ENCODE results near the gene AKNA. TPM values are rescaled to one million over a fixed set of nuclear protein-coding genes. Genes with fewer than 3 reads are reported as not detected.

The AKNA gene
- total RNA-seq, 1 donor from 2014 or later: 14.0 TPM

- no peak for TF ChIP-seq CTCF (conservative IDR thresholded peaks at IDR 0.05)
- H3K36me3 Mint-ChIP-seq: peaks cover 7% of the 10 kb centered on the region
- H3K4me1 Mint-ChIP-seq (ENCODE audit: unreplicated experiment): peaks cover 37% of the 10 kb centered on the region
- peak; percentile 69 for DNase-seq (ENCODE audit: extremely low spot score, unreplicated experiment)
- no peaks in the 10 kb centered on the region for H3K27me3 Mint-ChIP-seq
- H3K9me3 Mint-ChIP-seq: no peaks in the 10 kb centered on the region
- no peak overlapping the region for H3K27ac Mint-ChIP-seq
- peak overlapping the region; percentile 51 for H3K4me3 Mint-ChIP-seq
Observed at GRCh38 chr9:114285166-114285867, 102.5 kb downstream of the AKNA start.

GRCh38 chr9:114284316-114285060 is 103.3 kb downstream of the AKNA start:
- no peak for DNase-seq (ENCODE audit: extremely low spot score, unreplicated experiment)
- Mint-ChIP-seq H3K4me1 (ENCODE audit: unreplicated experiment) (peaks cover 37% of the 10 kb centered on the region), H3K36me3 (peaks cover 7% of the 10 kb centered on the region), H3K27ac (no peak overlapping the region), H3K4me3 (no peak overlapping the region), H3K27me3 (no peaks in the 10 kb centered on the region), H3K9me3 (no peaks in the 10 kb centered on the region)
- no peak for TF ChIP-seq CTCF (conservative IDR thresholded peaks at IDR 0.05)

Other genes with a start within 250 kb of the AKNA start
- 29.5 and 65.1 TPM in 2 replicates for gene COL27A1, start 232.4 kb downstream of the AKNA start, total RNA-seq (ENCODE audit: low replicate concordance)
- gene ORM1, start 64.9 kb downstream of the AKNA start, total RNA-seq (ENCODE audit: low replicate concordance): 0.65 and 1.6 TPM in 2 replicates
- gene ORM2, start 58.1 kb downstream of the AKNA start, total RNA-seq (ENCODE audit: low replicate concordance): not detected in 2 replicates
- 12.2 and 13.3 TPM in 2 replicates for gene WHRN, start 117.5 kb upstream of the AKNA start, total RNA-seq (ENCODE audit: low replicate concordance)
- 110 and 147 TPM in 2 replicates for gene ATP6V1G1, start 199.8 kb upstream of the AKNA start, total RNA-seq (ENCODE audit: low replicate concordance)
- gene TMEM268, start 223.3 kb upstream of the AKNA start, total RNA-seq (ENCODE audit: low replicate concordance): 6.5 and 6.6 TPM in 2 replicates

Measured in type B pancreatic cell (in vitro differentiated cells).